ENCODE measurements around the gene C4orf50. TPM values are rescaled to one million over a fixed set of nuclear protein-coding genes. Genes with fewer than 3 reads are reported as not detected.

Gene C4orf50
- total RNA-seq, 1 experiment from 2014 or later, result 0.17 TPM

- H3K4ac ChIP-seq (ENCODE audit: low read depth, low read length), result no peak overlapping the region
- H3K27ac Mint-ChIP-seq, result no peak overlapping the region
- H2BK20ac ChIP-seq (ENCODE audit: low read depth, low read length, poor library complexity, severe bottlenecking), result no peak overlapping the region
- no peak overlapping the region for H3K14ac ChIP-seq (ENCODE audit: insufficient read depth, low read length)
- H3K4me2 ChIP-seq (ENCODE audit: insufficient read depth, insufficient read length, low read length), result no peak overlapping the region
- no peak overlapping the region for H3K56ac ChIP-seq (ENCODE audit: insufficient read length, low read depth, low read length)
- H4K91ac ChIP-seq (ENCODE audit: insufficient read length, low read depth, low read length), result no peak overlapping the region
- H4K20me1 ChIP-seq (ENCODE audit: control insufficient read depth, insufficient read depth, insufficient read length), result no peaks in the 10 kb centered on the region
- H4K5ac ChIP-seq (ENCODE audit: insufficient read length, low read depth, low read length), result no peak overlapping the region
- no peak overlapping the region for H2AK5ac ChIP-seq (ENCODE audit: insufficient read length, low read length)
- no peak overlapping the region for H2BK5ac ChIP-seq (ENCODE audit: insufficient read length, low read length)
- H3K4me3 Mint-ChIP-seq, result no peak overlapping the region
- H3K9ac ChIP-seq (ENCODE audit: extremely low read depth, insufficient read length, low read length), result no peak overlapping the region
- no peaks in the 10 kb centered on the region; a peak in 1 of 5 replicates for H3K9me3 Mint-ChIP-seq
- peaks cover 0 to 3% (median 0%) of the 10 kb centered on the region in 3 experiments; a peak in 2 of 7 replicates for H3K36me3 Mint-ChIP-seq (ENCODE audit: insufficient read depth in 1 of 3, low read depth in 3 of 3)
- H3K9me3 ChIP-seq (ENCODE audit: control insufficient read depth, low read depth, low read length), result no peaks in the 10 kb centered on the region
- no peak overlapping the region for H2AFZ ChIP-seq (ENCODE audit: low read length)
- H3T11ph ChIP-seq (ENCODE audit: low read length), result no peak overlapping the region
- no peak overlapping the region for H2BK15ac ChIP-seq (ENCODE audit: low read depth, low read length)
- TF ChIP-seq, protein P1, sequence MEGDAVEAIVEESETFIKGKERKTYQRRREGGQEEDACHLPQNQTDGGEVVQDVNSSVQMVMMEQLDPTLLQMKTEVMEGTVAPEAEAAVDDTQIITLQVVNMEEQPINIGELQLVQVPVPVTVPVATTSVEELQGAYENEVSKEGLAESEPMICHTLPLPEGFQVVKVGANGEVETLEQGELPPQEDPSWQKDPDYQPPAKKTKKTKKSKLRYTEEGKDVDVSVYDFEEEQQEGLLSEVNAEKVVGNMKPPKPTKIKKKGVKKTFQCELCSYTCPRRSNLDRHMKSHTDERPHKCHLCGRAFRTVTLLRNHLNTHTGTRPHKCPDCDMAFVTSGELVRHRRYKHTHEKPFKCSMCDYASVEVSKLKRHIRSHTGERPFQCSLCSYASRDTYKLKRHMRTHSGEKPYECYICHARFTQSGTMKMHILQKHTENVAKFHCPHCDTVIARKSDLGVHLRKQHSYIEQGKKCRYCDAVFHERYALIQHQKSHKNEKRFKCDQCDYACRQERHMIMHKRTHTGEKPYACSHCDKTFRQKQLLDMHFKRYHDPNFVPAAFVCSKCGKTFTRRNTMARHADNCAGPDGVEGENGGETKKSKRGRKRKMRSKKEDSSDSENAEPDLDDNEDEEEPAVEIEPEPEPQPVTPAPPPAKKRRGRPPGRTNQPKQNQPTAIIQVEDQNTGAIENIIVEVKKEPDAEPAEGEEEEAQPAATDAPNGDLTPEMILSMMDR (conservative IDR thresholded peaks at IDR 0.05), result no peak
- DNase-seq, result no peak
- H3K18ac ChIP-seq (ENCODE audit: insufficient read length, low read depth, low read length), result no peak overlapping the region
- H3K79me1 ChIP-seq (ENCODE audit: insufficient read depth, low read depth, low read length, poor library complexity, severe bottlenecking), result peaks cover 14% of the 10 kb centered on the region
- H3K4me1 ChIP-seq (ENCODE audit: insufficient read depth, low read length), result peaks cover 9% of the 10 kb centered on the region
- H3K27ac ChIP-seq (ENCODE audit: insufficient read length, low read depth, low read length), result no peak overlapping the region
- H4K8ac ChIP-seq (replicated peaks; ENCODE audit: insufficient read length, low read depth, low read length), result no peak overlapping the region
- H2BK120ac ChIP-seq (ENCODE audit: low read depth, low read length, poor library complexity, severe bottlenecking), result no peak overlapping the region
- no peak overlapping the region for H2BK12ac ChIP-seq (ENCODE audit: insufficient read length, low read depth, low read length)
- peaks cover 15% of the 10 kb centered on the region for H3K23me2 ChIP-seq (ENCODE audit: insufficient read length, low read depth, low read length, poor library complexity, severe bottlenecking)
- peaks cover 20% of the 10 kb centered on the region for H3K27me3 Mint-ChIP-seq (ENCODE audit: low read depth)
- H3K27me3 ChIP-seq (ENCODE audit: insufficient read depth, low read length), result no peaks in the 10 kb centered on the region
- no peak overlapping the region for H3K23ac ChIP-seq (ENCODE audit: insufficient read length, low read depth, low read length)
- H3K4me1 Mint-ChIP-seq, result peaks cover 34 to 45% of the 10 kb centered on the region in 2 experiments
- no CpG with 5 or more reads among the region's 3 CpGs for WGBS (ENCODE audit: extremely low coverage, insufficient read length, low lambda C conversion rate)
- peaks cover 41% of the 10 kb centered on the region for H3K79me2 ChIP-seq (ENCODE audit: insufficient read depth, low read length)
Measured at GRCh38 chr4:5885733-5886132, 132.5 kb downstream of the C4orf50 start.

Data from H9 (cell line).